Stimulated activated CD8-positive, alpha-beta memory T cell treated with anti-CD3 and anti-CD28 coated beads, Interleukin-15, amount 100 ng/mL, for 1 hour (primary cell): ENCODE measurements around the gene VAMP2.
"Not testable (repeated sequence)": the region's sequence is repeated elsewhere in the genome, so short reads cannot be mapped to it uniquely, and the experiment has no call there.

Experiments used
- DNase-seq: peaks from one replicate; pipeline ENCODE4 v3.0.0-alpha.2; 2020; ENCODE audit warnings: low read depth

The VAMP2 gene

DNA sequence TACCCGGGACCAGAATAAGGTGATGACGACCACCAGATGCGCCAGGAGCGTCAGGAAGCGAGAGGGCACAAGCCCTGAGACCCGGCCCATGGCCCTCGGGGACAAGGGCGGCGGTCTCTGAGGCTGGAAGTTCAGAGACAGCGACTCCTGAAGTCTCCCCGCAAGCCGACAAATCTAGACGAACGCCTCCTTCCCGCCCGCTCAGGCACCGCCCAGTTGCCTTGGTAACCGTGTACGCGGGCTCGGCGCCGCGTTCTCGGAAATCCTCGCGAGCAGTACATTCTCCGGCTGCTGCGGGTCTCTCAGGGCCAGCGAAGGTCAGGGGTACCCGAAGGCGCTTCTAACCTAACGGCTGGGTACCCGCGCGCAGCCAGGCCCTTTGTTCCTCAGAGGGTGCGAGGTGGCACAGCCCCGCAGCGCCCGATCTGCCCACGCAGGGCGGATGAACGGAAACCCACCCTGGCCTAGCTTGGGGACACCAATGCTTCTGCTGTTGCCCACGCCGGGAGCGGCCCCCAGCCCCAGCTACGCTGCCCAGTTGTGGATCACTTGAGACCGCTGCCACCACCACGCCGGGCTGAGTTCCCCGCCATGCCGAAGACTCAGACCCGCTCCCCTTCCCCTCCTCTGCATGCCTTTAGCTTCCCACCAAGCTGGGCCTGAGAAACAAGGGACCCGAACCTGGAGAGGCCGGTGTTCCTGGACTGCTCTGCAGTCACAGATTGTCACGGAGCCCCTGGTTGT is 13.6 kb upstream of the VAMP2 start, which contains the start of gene TMEM107:
Gene TMEM107, minus strand, starts transcription at position 184 of the 744 bp plus-strand sequence. Its CDS starts 94 bp downstream, at position 90.
- no peak for DNase-seq

DNA sequence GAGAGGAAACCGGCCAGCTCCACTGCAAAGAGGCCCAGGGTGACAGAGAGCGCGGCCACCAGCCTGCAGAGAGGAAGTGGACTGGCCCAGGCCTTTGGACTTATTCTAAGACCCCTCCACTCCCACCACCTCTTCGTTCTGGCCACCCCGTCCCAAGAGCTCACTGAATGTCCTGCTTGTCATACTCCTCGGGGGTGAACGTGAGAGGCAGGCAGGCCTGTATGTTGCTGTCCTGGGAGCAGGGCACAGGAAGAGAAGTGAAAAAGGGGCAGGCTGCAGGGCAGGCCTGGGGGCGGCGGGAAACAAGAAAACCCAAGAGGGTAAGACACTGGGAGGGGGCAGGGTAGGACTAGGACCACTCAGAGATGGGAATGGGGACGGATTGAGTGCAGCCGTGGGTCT is 13.0 kb upstream of the VAMP2 start:
- no peak for DNase-seq

DNA sequence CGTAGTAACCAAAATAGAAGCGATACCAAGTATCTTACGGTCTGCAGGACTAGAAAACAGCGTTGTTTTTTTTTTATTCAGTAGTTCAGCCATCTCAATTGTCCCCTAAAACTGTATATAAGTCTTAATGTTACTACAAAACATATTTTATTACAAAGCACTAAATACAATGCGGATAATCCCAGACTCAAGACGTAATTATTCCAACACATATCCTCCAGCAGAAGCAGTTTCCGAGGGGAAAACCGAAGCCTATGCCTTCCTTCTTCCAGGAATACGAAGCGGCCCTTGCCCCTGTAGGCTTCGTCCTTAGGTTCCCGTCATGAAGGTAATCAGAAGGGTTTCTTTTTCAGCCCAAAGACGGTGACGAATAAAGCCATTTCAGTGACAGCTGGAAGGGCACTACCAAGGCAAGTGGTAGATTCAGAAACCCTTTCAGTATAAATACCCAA is 11.1 kb upstream of the VAMP2 start:
- DNase-seq, result no peak

DNA sequence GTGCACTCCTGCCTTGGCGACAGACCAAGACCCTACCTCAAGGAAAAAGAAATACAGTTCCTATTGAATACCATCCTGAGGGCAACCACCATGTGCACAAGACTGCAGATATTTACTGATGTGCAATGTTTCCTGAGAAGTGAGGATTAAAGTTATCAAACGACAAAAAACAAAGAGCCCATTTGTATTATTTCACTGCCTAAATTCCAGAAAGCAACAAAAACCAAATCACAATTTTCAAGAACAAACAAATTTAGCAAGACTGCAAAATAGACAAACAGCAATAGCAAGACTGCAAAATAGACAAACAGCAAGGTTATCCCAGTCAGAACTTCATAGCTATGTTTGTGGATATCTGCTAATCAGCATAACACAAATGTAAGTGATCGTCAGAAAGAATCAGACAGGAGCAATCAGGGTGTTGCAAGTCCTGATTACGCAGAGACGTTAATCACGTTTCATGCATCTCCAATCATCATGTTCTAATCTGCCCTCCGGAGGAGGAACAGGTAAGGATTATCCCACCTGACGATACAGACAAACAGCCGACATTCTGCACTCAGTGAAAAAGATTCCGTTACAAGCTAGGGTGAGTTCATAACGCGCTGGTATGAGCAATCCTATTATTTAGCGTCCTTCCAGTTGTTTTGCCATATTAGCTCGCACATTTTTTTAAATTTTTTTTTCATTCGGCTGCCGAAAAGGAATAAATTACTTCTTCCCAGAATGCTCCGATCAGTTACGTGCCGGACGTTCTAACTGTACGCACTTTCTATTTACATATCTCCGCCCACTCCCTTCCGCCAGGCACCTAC is 10.5 kb upstream of the VAMP2 start:
- no peak for DNase-seq

DNA sequence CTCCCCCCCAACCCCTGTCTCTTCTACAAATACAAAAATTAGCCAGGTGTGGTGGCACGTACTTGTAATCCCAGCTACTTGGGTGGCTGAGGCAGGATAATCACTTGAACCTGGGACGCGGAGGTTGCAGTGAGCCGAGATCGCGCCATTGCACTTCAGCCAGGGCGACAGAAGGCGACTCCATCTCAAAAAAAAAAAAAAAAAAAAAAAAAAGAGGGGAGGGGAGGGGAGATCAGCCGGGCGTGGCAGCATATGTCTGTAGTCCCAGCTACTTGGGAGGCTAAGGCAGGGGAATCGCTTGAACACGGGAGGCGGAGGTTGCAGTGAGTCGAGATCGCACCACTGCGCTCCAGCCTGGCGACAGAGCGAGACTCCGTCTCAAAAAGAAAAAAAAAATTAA is 7.4 kb upstream of the VAMP2 start:
- not testable (repeated sequence) for DNase-seq

DNA sequence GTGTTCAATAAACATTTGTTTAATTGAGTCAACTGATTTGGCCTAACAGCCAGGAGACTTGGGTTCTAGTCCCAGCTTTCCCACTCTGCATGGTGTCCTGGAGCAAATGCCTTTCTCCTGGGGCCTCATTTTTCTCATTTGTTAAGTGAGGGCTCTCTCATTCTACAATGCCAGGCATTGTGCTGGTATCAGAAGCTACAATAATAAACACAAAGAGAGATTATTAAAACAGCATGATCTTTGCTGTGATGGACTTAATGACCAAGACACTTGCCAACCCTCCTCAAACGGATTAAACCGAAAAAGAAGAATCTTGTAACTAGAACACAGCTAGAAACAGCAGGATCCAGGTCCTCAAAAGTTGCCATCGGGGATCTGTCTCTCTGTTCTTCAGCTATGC is 4.8 kb upstream of the VAMP2 start:
- DNase-seq, result no peak

DNA sequence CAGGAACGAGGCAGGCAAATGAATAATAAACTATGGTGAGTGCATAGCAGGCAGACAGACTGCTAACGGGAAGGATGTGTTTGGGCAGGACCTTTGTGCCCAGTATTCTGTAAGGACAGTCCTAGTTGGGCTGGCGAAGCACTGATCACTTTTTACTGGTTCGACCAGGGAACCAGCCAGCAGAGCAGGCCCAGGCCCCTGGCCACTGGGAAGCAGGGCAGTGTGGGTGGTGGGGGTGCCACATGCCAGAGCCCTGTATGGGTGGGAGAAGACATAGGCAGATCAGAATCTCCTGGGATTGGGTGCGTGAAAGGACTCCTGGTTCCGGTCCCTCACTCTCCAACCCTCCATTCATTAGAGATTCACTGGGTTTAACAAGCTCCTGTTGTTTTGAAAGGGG is 4.0 kb upstream of the VAMP2 start:
- no peak for DNase-seq

DNA sequence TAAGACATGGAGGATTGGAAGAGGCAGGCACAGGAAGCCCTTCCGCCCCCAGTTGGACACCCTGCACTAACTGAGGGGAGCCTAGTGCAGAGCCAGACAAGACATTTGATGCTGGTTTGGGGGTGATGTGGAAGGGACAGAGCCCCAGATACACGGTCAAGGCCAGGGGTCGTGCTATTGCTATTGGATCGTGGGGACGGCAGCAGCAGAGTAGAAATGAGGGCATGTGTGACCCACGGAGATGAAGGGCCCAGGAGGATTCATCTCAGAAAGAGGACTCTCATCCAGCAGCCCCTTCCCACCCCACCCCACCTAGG is 2.0 kb upstream of the VAMP2 start:
- no peak for DNase-seq

DNA sequence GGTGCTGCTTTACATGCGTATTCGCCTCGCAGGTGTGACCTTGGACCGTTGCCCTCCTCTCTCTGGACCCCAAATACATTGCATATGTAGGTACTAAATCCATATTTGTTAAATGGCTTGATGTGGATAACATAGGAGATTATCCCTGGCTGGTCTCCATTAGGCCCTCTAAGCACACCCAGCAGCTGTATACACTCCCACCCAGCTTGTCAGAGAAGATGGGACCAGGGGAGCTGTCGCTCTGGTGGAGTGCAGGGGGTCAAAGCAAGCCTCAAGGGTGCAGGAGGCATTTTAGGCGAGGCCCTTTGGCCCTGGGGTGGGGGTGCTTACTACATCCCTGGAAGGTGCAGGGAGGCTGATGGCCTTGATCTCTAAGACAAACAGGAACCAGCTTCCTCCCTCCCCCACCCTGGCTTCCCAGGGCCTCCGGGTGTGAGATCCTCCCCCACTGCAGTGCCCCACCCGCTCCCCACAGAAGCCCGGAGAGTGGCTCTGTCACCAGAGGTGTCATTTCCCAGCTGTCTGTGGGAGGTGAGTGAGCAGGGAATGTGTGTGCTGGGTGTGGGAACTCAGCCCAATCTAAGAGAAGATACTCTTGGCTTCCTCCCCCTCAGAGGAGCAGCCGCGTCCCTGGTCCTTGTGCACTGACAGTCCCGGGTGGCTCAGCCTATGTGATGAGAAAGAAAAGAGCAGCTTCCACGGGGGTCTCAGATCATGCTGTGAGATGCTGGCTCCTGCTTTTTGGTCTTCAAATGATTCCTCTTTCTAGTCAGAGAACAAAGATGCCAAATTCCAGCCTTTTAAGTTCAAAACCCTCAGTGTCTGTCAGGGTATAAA is 1.4 kb upstream of the VAMP2 start:
- no peak for DNase-seq

DNA sequence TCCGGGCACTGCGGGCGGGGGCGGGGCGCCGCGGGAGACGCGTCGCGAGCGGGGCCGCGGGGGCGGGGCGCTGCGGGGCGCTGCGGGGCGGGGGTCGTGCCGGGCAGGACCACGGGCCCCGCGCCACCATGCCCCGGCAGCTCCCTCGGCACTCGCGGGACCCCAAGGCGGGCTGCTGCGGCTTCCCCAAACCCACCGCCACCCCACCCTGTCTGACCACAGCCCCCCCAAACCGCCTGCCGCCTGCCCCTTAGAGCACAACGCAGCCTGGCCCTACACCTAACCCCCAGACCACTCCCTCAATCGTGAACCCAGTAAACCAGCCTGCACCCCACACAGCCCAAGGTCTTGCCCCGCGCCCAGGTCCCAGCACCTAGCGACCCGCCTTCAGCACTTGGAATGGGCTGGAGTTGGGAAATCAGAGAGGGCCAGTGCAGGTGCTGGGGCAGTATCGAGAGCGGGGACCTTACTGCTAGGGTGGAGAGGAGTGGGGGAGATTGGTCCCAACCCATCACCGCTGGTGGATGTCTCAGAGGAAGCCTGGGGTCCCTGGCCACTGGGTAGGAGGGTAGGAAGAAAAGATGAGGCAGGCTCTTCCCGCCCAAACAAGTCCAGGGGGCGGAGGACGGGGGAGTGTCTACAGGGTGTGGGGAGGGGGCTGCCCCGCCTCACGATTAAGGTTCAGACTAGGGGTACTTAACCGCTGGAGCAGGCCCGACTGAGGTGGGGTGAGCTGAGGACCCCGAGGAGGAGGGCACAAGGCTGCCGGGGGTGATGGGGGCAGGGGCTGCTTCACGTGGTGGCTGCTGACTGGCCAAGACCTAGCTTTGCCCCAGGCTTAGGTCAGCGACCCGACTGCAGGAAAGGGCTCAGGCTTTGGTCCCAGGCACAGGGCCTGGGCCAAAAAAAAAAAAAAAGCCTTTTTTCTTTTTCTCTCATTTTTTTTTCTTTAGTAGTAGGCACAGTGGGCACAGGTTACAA is 539 bp upstream of the VAMP2 start:
- no peak for DNase-seq

DNA sequence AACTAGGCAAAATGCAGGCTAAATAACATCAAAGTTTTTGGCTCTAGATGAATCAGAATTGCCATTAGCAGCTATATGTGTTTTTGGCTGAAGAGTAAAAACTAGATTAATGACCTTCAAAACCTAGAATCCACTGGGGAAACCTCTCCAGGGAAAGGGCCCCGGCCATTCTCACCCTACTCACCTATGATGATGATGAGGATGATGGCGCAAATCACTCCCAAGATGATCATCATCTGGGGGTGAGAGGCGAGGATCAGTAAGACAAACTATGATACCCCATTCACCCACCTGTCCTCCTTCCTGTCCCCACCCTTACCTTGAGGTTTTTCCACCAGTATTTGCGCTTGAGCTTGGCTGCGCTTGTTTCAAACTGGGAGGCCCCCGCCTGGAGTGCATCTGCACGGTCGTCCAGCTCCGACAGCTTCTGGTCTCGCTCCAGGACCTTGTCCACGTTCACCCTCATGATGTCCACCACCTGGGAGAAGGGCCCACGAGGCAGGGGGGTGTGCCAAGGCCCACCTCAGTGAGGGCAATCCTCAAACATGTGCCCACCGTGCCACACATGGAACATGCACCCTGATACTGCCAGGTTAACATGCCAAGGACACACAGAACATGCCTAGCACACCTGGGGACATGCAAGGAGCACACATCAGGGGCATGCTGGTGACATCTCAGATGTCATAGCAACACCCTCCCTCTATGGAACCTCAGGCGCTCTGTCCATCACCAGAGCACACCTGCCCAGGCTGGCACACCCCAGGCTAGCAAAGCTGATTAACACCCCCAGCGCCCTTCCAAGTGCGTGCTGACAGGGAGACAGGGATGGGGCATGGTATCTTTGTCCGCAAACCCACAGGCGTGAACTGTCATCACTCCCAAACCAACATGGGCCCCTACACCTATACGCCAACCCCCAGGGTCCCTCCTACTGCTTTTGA is 1.2 kb downstream of the VAMP2 start:
- no peak for DNase-seq

DNA sequence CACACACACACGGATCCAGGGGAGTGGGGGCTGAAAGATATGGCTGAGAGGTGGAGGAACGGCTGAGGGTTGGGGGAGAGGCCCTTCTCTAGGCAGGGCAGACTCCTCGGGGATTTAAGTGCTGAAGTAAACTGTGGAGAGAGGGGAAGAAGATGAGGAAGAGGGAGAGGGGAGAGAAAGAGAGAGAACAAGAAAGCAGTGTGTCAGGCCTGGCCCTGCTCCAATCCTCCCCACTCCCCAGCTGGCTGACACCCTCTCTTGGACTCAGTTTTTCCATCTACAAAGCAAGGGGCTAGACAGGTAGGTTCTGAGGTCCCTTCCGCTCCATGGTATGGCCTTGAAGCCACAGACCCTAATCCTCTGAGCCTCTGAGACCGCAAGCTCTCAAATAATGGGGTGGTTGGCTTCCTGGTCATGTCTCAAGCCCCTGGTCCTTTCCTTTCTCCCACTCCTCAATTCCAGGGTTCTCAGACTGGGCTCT is 2.0 kb downstream of the VAMP2 start:
- DNase-seq, result no peak

DNA sequence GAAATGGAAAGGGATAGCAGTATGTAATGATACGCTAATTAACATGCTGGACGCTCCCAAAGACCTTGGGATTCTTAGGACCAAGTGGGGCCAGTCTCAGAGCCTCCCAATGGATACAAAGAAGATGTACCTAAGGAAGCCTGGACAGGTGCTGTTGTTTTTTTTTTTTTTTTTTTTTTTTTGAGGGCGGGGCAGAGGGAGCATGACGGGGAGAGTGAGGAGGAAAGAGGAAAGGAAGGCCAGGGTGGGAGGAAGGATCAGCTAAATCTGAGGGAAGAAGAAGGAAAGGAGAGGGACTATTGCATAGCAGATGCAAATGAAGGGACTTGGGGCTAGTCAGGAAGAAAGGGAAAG is 2.5 kb downstream of the VAMP2 start:
- no peak for DNase-seq

DNA sequence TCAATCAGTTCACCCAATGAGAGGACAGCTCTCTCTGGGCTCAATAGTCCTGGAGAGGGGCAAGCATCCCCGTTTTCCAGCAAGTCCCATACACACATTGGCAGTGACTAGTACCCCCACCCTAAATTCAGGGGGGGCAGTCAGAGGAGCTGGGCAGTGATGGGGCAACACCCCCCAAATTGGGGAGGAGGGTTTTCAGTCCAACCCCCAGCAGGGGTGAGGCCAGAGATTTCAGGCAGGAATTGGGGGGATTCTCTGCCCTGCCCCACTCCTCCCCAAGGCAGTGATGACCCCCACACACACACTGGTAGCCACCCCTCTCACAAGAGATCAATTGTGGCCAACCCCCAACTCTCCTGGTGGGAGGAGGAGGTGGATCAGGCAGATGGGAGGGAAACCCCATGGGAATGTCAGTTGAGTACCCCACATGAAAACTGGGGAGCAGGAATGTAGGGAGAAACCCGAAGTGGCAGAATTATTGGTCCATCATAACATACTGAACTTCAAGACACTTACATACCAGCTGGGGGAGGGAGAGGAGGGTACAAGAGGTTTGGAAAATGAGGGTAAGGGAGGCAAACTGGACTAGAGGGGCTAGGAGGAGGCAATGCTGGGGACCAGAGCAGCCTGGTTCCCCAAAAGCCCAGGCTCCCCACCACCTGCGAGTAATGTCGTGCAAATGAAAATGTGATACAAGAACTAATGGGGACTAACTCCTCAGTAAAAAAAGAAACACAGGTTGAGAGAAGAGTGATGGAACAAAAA is 3.1 kb downstream of the VAMP2 start:
- no peak for DNase-seq

DNA sequence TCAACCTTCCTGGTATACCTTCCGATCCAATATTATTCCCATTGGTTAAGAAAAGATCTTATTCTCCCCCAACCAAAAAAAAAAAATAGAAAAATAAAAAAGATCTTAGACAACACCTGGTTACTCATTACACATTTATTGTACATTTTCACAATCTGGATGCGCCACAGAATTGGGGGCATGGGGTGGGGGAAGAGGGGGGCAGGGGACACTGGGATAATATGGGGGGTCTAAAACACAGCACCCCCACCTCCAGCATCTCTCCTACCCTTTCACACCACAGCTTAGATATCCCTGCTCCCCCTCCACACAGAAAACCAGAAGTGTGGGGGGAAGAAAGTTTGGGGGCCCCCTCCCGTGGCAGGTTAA is 3.7 kb downstream of the VAMP2 start:
- DNase-seq, result no peak

DNA sequence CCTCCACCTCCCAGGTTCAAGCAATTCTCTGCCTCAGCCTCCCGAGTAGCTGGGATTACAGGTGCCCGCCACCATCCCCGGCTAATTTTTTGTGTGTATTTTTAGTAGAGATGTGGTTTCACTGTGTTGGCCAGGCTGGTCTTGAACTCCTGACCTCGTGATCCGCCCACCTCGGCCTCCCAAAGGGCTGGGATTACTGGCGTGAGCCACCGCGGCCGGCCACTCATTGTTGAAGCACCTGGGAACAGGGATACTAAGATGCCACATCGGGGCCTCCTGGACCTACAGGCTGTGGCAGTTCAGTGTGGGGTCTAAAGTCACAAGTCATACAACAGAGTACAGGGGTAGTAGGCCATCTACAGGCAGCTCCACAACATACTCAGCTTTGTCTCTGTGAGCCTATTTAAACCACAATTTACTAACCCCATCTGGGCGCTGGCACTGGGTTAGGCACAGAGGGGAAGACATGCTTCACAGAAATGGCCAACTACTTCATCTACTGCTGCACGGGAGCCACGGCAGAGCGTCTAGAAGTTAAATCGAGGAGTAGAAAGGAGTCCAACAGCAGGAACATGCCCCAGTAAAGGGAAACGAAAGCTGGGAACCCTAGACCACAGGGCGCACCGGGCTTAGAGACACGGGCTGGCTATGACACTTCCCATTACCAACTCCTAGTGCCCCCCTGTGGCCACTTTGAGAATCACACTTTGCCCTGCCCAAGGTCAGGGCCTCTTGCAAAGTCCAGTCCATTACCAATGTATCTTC is 4.3 kb downstream of the VAMP2 start:
- peak; percentile 84 for DNase-seq

DNA sequence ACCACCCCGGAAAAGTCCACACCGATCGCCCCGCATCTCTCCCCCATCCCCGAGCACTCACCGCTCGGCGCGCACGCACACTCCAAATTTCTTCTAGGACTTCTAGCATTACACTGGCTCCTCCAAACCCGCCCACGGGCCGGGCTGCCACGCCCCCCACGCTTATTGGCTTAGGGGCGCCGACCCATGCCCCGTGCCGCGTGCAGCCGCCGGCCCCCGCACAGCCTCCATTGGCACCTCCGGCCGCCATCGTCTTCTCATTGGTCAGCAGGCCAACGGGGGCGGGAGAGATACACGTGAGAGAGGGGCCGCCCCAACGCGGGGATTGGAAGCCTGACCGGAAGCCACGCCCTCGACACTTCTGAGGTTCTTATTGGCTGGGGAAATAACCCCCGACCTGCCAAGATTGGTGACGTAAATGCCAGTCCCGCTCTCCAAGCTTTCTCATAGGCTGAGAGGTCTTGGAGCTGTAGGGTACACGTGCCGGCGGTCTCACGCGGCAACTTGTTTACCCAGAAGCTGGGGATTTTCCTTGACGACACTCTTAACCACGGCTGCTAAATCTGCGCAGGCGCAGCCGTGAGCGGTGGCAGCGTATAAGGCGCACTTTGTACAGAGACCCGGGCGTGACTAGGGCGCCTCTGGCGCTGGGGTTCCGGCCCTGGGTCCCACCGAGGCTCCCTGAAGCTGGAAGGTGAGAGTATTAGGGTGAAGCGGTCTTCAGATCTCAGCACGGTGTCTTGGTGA is 6.3 kb downstream of the VAMP2 start:
- peak; percentile 99 for DNase-seq

DNA sequence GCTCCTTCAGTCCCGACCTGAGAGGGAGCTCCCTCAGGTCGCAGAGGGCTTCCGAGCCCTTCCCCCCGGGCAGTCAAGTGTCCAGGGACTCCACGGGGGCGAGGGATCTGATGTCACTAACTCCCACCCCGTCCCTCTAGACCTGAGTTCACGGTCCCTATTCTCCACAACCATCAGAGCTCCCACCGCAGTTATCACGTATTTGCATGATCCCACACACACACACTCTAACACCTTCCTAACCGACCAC is 6.8 kb downstream of the VAMP2 start:
- no peak for DNase-seq
